Measurements from ENCODE around the gene OAT. TPM values are rescaled to one million over a fixed set of nuclear protein-coding genes. Genes with fewer than 3 reads are reported as not detected.

Gene OAT
- total RNA-seq, 1 experiment from 2014 or later, result 141 TPM

DNA sequence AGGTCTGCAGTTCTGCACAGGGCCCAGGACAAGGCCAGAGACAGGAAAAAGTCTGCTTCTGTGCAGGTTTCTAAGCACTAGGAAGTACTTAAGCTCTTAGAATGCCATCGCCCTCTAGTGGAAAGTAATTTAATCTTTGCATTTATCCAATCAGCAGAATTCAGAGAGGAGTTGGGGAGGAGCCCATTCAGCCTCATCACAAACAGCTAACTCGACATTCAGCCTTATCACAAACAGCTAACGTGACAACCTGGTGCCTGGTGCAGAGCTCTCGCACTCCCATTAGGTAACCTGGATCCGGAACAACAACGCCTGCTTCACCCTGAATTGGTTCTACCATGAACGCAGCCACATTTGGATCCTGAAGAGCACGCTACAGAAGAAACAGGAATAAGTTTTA, 15.2 kb downstream of the OAT start:
- DNase-seq (ENCODE audit: low spot score), result peak; percentile 75

DNA sequence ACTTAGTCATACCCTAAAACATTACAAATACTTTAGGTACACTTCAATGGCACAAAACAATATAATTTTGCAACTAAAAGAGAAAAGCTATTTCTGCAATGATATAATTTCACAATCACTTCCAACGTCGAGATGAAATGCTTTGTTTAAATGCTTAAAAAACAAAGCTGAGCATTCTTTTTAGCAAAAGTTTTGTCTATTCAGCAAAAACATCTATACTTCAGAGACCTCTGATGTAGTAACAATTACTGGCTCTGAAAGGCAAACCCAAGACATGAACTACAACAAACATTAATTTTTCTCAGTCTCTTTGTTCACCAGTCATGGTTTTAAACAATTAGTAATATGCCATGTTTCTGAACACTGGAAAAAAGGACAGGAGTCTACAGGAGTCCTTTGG, 16.4 kb downstream of the OAT start:
- no peak for DNase-seq (ENCODE audit: low spot score)

DNA sequence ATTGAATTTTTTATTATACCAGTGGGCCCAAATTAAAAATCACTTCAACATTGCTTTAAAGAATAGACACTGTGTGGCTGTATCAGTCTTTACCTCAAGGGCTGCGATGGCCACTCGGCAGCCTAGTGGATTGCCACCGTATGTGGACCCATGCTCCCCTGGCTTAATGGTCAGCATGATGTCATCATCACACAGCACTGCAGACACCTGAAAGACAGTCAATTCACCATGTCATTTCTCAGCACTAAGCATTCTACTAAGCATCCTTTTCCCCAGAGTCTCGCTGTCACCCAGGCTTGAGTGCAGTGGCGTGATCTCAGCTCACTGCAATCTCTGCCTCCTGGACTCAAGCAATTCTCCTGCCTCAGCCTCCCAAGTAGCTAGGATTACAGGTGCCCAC, 17.1 kb downstream of the OAT start:
- DNase-seq (ENCODE audit: low spot score), result no peak

DNA sequence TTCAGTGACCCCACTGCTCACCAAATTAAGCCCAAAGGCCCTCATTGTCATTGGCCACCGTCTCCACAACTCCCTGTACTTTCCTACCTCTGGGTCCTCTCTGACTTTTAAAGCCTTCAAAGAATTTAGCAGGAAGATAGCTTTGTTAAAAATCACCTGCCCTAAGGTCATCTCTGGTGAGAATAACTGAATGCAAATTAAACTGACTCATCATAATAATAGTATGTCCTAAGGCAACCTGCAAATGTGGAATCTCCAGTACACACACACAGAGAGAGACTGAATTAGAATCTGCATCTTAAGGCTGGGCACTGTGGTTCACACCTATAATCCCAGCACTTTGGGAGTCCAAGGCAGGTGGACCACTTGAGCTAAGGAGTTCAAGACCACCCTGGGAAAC, 24.1 kb downstream of the OAT start:
- DNase-seq (ENCODE audit: low spot score), result no peak

DNA sequence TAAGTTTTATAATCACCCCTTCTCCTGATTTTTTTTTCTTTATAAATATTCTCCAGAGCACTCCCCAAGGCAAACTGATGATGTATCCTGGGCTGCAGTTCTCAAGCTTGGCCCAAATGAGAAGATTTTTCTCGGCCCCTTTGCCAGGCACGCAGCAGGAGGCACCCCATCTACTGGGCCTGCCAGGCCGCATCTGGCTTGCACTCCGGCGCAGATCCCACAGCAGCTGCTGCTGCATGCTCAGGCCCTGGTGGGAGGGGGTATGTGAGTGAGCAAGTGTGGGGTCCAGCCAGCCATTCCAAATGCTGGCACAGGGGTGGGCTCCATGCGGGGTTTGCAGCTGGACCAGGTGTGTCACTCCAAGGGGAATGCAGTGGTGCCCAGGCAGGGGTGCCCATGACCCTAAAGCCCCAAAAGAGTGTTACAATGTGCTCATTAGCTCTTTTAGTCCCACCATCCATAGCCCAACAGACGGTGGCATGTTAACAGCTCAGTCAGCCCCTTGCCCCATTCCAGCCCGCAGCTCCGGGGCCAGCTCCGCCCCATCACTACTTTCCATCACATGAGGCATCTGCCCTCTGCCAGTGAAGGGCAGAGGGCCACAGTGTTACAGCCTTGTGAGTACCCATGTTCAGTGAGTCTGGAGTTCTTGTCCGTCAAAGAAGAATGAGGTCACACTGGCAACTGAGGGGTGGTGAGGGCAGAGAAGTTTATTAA, 25.9 kb downstream of the OAT start:
- no peak for DNase-seq (ENCODE audit: low spot score)

DNA sequence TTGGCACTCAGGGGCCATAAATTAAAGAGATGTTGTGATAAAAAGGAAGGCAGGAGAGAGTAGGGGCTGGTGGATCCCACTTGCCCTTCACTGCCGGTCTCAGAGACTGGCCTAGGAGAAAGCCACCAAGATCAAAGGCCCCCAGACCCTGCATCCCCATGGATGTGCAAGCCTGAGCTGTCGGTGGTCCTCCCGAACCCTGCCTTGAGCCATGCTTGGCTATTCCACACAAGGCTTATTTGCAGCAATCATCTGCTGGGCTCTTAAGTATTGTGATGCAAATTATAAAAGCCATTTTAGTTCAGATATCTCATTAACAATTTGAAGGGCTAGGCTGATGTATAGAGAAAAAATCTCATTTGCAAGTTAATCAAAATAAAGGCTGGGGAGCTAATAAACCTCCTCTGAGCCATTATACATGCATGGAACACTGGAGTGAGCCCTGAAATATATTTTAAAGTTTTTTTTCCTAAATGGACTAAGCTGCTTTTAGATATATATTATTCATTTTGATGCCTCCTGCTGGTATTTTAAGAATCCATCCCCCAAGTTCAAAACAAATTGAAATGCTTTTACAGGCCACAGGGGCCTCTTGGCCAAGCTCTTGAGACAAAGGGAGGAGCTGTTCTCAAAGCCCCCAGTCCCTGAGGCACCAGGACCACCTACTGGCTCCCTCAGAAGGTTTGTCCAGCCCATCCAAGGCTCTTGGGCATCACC, 28.1 kb downstream of the OAT start:
- DNase-seq (ENCODE audit: low spot score), result no peak

DNA sequence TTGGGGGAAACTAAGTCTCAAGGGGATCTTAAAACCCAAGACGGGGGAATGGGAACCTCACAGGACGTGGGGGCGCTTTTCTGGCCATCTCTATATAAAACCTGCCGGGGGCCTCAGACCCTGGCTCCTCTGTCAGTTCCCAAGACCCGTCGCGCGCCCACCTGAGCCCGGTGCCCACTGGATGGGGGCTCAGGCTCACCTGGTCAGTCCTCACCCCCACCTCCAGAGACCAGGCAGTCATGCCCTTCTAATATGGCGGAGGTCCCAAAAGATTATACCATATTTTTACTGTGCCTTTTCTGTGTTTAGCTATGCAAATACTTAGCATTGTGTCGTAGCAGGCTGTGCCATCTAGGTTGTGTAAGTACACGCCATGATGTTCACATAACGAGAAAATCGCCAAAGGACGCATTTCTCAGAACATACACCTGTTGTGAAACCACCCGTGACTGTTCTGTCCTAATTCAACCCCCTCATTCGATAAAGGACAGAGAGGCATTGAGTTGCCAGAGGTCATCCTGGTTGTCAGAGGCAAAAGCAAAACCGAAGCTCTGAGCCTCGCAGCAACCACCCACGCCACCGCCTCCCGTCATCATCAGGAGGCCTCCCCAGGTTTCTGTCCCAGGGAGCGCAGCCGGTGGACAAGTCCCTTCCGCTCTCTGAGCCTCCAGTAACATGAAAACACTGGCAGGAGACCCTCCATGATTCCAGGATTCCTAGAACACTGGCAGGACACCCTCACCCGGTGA, 28.9 kb downstream of the OAT start:
- no peak for DNase-seq (ENCODE audit: low spot score)

DNA sequence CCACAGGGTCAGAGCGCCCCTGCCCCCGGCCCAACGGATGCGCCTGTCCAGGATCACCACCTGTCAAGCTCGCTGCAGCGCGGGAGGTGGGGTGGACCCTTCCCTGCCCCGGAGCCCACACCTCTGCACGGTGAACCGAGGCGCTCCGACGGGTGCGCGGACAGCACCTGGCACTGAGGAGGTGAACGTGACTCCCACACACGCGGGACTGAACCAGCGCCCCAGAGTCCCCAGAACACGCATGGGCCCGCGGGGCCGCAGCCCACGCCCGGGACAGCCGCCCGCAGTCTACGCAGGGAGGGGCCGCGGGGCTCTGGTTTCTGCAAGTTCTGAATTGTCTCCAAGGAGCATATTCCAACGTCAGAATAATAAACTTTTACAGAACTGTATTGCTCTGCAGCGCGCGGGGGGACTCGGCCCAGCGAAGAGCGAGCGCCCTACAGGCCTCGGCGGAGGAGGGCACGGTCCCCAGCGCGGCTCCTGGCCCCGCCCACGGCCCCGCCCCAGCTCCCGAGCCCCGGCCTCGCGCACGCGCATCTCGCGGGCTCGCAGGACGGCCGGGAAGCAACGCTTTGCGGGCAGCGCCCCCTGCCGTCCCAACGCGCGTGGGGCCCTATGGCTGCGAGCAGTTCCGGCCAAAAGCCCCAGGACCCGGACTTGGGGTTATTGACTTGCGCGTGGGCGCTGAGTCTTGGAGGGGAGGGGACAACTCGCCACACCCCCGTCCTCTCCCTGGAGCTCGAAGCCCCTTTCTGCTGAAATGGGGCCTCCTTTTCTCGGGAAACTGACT, 29.7 kb downstream of the OAT start:
- DNase-seq (ENCODE audit: low spot score), result peak; percentile 40

DNA sequence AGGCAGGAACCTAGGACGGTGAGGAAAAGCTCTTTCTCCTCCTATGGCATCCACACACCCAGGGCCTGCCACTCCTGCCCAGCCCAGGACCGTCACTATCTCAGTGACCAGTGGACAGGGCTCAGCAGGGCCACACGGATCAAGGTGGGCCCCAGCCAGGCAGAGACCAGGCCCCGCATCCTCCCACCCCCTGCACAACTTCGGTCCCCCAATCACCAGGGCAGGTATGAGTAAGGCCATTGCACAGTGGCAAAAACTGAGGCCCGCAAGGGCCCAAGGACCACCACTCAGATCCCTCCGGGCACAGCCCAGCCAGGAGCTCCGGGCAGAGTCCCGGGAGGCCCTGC, 30.3 kb downstream of the OAT start:
- no peak for DNase-seq (ENCODE audit: low spot score)

DNA sequence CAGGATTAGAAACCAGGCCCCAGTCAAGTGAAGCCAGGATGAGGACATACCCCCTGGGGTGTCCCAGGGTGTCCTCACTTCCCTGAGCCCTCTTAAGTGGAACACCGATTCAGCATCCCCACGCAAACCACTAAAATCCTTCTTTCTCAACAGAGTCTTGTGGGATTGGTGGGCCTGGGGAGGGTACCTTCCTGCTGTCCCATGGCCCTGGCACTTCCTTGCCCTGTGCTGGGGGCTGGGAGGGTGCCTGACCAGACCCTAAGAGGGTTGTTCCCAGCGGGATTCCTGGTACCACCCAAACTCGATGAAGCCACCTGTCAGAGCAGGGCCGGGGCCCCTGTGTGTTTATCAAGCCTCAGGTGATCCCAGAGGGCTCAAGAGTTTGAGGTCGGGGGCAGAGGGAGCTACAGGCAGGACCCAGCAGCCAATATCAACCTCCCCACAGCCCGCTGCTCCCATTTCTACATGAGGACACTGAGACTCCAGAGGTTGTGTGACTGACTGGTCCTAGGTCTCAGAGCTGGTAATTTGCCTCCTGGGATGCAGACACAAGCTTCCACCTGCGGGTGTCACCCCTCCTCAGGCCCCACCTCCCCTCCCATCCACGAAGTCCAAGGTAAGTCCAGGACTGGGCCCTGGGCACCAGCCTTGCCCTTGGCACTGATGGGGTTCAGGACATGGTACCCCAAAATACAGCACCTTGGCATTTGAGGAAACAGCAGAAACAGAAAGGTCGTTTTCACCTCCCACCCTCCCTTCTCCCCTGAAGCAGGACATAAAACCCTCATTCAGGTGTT, 31.4 kb downstream of the OAT start:
- no peak for DNase-seq (ENCODE audit: low spot score)

DNA sequence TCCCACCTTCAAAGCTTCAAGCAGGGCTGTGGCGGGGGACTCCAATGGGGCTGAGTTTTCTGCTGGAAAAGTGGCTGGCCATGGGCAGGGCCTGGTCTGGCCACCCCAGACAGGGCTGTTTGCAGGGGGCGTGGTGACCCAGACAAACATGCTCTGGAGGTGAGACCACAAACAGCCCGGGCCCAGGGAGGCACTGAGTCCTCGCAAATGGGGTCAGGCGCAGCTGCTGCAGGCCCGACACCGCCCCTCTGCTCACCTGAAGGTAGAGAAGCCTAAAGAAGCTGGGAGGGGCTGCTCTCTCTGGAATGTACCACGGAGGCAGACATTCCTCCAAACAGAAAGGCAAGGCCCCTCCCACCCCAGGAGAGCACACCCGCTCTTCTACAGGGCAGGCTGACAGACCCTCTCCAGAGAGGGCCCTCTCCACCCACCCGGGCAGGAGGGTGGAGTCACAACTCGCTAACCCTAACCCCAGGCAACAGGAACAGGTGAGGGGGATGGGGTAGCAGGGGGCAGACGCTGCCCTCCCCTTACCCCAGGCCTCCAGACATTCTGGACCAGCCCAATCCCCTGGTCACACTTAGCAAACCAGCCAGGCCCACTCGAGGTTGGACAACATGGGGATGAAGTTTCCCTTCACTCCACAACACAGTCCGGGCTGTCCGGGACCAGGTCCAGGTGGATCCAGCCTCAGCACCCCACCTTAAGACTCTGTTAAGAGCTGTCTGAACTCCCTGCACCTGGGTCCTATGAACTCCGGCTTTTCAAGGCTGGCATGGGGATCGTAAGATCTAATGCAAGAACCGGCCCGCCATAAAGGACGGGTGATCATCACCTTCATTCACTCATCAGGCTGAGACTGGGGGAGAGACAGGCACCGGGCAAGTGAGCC, 32.3 kb downstream of the OAT start:
- DNase-seq (ENCODE audit: low spot score), result no peak

DNA sequence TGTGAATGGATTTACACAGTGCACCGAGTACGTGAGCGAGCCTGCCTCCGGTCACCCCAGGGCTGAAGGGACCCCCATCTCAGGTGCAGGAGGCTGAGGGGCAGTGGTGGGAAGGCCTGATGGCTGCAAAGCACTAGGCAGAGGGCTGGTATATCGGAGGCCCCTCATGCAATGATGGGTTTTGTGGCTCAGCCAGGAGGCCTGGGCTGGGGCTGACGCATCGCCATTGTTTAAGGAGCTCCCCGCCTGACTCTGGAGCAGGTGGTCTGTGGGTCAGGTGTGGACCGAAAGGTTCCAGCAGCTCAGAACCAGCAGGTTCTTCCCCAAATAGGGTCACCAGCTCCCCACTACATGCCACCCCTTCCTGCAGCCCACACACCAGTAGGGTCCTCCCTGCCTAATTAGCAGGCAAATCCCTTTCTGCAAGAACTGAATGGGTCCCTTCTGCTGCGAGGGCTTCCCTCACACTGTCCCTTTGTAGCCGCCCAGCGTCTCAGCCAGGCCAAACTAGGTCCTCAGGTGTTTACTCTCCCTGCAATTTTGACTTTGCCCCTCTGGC, 33.0 kb downstream of the OAT start:
- no peak for DNase-seq (ENCODE audit: low spot score)

DNA sequence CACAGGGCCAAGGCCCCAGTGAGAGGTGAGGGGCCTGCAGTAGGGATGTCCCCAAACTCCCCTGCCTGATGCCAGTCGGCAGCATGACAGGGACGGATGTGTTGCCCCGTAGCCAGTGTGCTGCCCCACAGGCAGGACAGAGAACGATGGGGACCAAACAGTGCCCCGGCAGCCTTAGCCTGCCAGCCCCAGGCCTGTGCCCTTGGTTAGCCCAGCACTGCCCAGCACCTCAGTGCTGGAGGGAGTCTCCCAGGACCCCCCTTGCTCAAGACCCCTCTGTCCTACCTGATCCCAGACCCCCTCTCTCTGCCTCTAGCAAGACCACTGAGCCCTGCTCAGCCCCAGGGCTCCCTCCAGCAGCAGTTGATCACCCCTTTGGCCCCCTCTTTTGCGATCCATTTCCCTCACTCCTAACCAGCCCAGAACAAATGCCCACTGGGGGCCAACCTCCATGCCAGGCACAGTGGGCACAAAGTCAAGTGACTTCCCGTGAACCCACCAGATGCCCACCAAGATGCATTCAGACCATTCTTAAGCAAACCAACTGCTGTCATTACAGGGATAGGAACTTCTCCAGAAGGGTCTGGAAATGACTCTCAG, 34.0 kb downstream of the OAT start:
- no peak for DNase-seq (ENCODE audit: low spot score)

DNA sequence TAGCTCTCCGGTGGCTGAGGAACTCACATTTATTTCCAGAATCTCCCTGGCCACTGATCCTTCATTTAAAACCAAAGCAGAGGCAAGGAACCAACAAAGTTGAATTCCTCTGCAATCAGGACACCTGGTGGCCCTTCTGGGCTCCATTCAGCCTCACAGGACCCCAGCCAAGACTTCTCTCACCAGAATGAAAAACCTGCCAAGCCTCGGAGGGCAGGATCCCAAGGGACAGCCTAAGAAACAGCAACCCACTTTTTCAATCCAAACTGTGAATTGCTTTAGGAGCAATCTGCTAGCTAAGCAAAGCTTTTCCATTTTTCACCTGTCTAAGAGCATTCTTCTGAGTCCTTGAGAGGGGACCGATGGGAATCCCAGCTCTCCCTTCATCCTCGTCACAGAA, 34.6 kb downstream of the OAT start:
- DNase-seq (ENCODE audit: low spot score), result no peak

DNA sequence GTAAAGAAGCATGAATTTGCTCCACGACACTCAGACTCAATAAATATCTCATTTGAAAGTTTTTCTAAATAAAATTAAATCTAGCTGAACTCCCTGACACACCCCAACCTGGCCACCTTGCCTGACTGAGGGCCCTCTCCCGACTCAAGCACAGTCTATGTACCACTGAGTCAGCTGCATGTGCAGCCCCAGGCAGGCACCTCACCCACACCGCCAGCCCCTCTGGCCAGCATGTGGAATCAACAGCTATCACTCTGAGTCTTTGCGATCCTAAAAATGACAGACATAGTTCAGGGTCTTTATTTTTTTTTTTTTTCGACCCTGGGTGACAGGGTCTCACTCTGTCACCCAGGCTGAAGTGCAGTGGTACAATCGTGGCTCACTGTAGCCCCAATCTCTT, 35.2 kb downstream of the OAT start:
- no peak for DNase-seq (ENCODE audit: low spot score)

DNA sequence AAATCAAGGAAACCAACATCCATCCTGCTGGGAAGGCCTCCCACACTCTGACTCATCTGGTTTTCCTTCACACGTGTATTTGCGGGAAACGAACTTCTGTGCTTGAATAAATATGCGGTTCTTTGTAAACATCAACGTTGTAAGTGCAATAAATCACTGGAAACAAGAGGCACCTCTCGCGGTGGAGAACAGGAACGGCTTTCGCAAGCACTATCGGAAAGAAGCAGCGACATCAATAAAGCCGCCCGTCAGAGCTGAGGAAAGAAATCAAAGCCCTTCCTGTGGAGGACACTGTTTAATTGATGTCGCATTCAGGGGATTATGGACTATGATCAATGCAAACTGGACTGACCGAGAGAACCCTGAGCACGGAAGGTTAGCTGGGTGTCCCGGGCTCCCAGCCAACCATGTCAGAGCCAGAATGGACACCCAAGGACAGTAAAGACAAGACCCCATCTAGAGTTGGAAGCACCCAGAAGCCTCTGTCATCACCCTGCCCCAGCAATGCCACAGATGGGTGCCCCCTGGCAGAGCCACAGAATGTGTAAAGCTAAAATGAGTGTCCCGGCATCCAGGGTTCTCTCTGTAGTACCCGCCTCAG, 37.6 kb downstream of the OAT start:
- no peak for DNase-seq (ENCODE audit: low spot score)

DNA sequence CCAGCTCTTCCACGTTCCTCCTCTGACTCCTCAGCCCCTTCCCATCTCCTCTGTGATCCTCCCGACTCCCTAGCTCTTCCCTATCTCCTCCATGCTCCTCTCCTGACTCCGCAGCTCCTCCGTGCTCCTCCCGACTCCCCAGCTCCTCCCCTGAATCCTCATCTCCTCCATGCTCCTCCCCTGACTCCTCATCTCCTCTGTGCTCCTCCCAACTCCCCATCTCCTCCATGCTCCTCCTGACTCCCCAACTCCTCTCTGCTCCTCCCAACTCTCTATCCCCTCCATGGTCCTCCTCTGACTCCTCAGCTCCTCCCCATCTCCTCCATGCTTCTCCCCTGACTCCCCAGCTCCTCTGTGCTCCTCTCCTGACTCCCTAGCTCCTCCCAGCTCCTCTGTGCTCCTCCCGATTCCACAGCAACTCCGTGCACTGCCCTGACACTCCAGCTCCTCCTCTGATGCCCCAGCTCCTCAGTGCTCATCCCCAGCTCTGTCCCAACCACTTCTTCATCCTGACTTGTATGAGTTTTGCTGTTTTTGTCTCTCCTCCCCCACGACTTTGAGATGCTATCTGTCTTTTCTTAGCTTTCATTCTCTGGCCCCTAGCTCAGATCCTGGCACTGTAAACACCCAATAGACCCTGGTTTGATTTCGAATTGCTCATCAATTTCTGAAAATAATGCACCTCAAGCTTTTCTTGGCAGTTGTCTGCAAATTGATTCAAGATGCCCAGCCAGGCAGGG, 38.3 kb downstream of the OAT start:
- DNase-seq (ENCODE audit: low spot score), result no peak

DNA sequence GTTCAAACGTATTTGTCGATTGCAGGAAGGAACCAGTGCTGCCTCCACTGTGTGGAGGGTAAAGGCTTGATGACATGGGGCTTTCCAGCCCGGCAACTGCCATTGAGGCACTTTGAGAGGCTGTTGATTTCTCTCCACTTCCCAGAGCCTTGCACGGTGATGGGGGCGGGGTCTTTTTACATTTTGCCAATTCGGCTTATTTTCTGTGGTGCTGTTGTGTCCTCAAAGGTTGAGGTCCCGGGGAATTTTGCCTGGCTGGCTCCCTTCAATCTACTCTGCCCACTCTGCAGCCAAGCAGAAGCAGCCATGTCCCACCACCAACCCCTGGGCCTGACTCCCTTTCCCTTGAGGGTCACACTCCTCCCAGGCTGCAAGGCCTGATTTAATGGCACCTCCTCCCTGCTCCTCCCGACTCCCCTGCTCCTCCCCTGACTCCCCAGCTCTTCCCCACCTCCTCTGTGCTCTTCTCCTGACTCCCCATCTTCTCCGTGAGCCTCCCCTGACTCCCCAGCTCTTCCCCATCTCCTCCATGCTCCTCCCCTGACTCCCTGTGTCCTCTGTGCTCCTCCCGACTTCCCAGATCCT, 39.0 kb downstream of the OAT start:
- DNase-seq (ENCODE audit: low spot score), result no peak
